Lower lobe of right lung (tissue), 2 donors: ENCODE data around the gene NCLN. TPM values are rescaled to one million over a fixed set of nuclear protein-coding genes. Genes with fewer than 3 reads are reported as not detected.

Experiments used
- ATAC-seq, 2 donors: fragments of 200-7000 bp; cut with Tn5 transposase; one replicate each; pipeline ENCODE4 v1.9.1; 2020 to 2022; ENCODE audit warnings: mild to moderate bottlenecking in 2 of 2, moderate library complexity in 2 of 2
- DNase-seq: peaks from one replicate; pipeline ENCODE4 v3.0.0-alpha.2; 2020
- H3K27ac ChIP-seq: fragments of 200-600 bp; one replicate; pipeline ENCODE4 v1.8.0; 2022
- H3K27me3 ChIP-seq: fragments of 200-600 bp; one replicate; pipeline ENCODE4 v1.8.0; 2022; ENCODE audit warnings: low read depth
- H3K36me3 ChIP-seq: fragments of 200-600 bp; one replicate; pipeline ENCODE4 v1.8.0; 2022; ENCODE audit warnings: mild to moderate bottlenecking
- H3K4me1 ChIP-seq: fragments of 200-600 bp; one replicate; pipeline ENCODE4 v1.8.0; 2022
- H3K4me3 ChIP-seq: fragments of 200-600 bp; one replicate; pipeline ENCODE4 v1.8.0; 2022; ENCODE audit warnings: mild to moderate bottlenecking
- H3K9me3 ChIP-seq: fragments of 200-600 bp; one replicate; pipeline ENCODE4 v1.8.0; 2022
- CTCF ChIP-seq: fragments of 200-600 bp; IDR thresholded peaks from one replicate; pipeline ENCODE4 v1.8.0; 2022; ENCODE audit warnings: antibody characterized with exemption, mild to moderate bottlenecking
- intact Hi-C: fragments of 100-400 bp; cut with DNase I; formaldehyde crosslinking; loops from one replicate; pipeline ENCODE4 v1.11.0; 2022
- total RNA-seq: library from RNA; stranded (reverse); fragmentation: NEBNext Ultra II Directional; extraction: Animal tissue kit (Norgen Biotek cat#: 25700); gene quantifications from one replicate; pipeline ENCODE4 v1.2.1, GENCODE V29; 2021
- donor health status: DM: no; HTN: yes; CAD: no; lungs with severe emphysema.

Gene NCLN
- total RNA-seq, 1 donor from 2014 or later: 68.8 TPM

GRCh38 chr19:3176715-3177501 is 8.8 kb upstream of the NCLN start:
- H3K27me3 ChIP-seq: no peaks in the 10 kb centered on the region
- peaks cover 24% of the 10 kb centered on the region for H3K4me1 ChIP-seq
- no peak for TF ChIP-seq CTCF
- no peaks in the 10 kb centered on the region for H3K9me3 ChIP-seq
- DNase-seq: peak; percentile 85
- intact Hi-C loops: no loop called here
- H3K36me3 ChIP-seq: no peaks in the 10 kb centered on the region
- peak overlapping the region; percentile 36 for H3K4me3 ChIP-seq
- ATAC-seq: peak; percentile 88 to 92
- H3K27ac ChIP-seq: peak overlapping the region; percentile 89

- peak; percentile 16 to 28 for ATAC-seq
- peak within 1 kb of the TSS; percentile 92 for H3K27ac ChIP-seq
- peak within 1 kb of the TSS; percentile 55 for H3K4me3 ChIP-seq
These were observed 7.3 kb upstream of the NCLN start, which contains the start of gene S1PR4 for GRCh38 chr19:3178377-3178972. Gene S1PR4 (plus strand): TSS chr19:3178769. CDS start chr19:3178793, 24 bp downstream.

GRCh38 chr19:3178973-3179738 is 6.6 kb upstream of the NCLN start:
- Histone ChIP-seq H3K36me3 (no peaks in the 10 kb centered on the region), H3K4me1 (peaks cover 31% of the 10 kb centered on the region), H3K27ac (peak overlapping the region; percentile 92), H3K9me3 (no peaks in the 10 kb centered on the region), H3K27me3 (no peaks in the 10 kb centered on the region), H3K4me3 (peak overlapping the region; percentile 55)
- TF ChIP-seq CTCF: no peak
- ATAC-seq: peak in 1 of 2 donors; percentile 4
- intact Hi-C loops: no loop called here
- DNase-seq: no peak

More at GRCh38 chr19:3178377-3178972, 7.3 kb upstream of the NCLN start, which contains the start of gene S1PR4:
- H3K4me1 ChIP-seq: peaks cover 24% of the 10 kb centered on the region
- no peaks in the 10 kb centered on the region for H3K27me3 ChIP-seq
- TF ChIP-seq CTCF: peak; percentile 17
- no peaks in the 10 kb centered on the region for H3K9me3 ChIP-seq
- DNase-seq: peak; percentile 73
- H3K36me3 ChIP-seq: no peaks in the 10 kb centered on the region
- intact Hi-C loops: no loop called here

- no peak for ATAC-seq
- intact Hi-C loops: no loop called here
- peak overlapping the region; percentile 92 for H3K27ac ChIP-seq
- peak overlapping the region; percentile 55 for H3K4me3 ChIP-seq
- no peak for TF ChIP-seq CTCF
- H3K36me3 ChIP-seq: no peaks in the 10 kb centered on the region
- H3K4me1 ChIP-seq: peaks cover 33% of the 10 kb centered on the region
- no peaks in the 10 kb centered on the region for H3K27me3 ChIP-seq
- H3K9me3 ChIP-seq: no peaks in the 10 kb centered on the region
- no peak for DNase-seq
These were observed 5.9 kb upstream of the NCLN start for GRCh38 chr19:3179739-3180293.
